ENCODE results near the gene PRSS33.

The PRSS33 gene

GRCh38 chr16:2757344-2757743 lies 30.0 kb downstream of the PRSS33 start:
- DNase-seq, result no peak

DNA sequence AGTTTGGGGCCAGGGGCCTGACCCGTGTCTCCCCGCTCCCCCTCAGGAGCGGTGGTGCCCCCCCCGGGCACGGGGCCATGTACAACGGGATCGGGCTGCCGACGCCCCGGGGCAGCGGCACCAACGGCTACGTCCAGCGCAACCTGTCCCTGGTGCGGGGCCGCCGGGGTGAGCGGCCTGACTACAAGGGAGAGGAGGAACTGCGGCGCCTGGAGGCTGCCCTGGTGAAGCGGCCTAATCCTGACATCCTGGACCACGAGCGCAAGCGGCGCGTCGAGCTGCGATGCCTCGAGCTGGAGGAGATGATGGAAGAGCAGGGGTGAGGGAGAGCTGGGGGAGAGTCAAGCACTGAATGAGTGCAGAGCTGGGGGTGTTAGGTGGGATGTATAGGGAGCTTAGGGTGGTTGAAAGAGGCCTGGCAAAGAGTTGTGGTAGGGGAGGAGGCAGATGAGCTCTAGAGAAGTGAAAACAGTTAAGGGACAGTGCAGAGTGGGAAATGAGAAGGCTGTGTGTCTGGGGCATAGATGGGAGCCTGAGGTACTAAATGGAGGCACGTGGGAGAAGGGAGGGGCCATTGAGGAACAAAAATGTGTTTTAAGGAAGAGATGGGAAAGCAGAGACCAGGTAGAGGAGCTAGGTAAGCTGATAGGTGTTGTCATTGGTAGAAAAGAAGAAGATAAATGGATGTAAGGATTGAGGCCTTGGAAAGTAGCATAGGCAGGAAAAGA lies 30.9 kb downstream of the PRSS33 start:
- no peak for DNase-seq

- DNase-seq, result no peak
These were observed 32.2 kb downstream of the PRSS33 start for GRCh38 chr16:2755158-2755557.

DNA sequence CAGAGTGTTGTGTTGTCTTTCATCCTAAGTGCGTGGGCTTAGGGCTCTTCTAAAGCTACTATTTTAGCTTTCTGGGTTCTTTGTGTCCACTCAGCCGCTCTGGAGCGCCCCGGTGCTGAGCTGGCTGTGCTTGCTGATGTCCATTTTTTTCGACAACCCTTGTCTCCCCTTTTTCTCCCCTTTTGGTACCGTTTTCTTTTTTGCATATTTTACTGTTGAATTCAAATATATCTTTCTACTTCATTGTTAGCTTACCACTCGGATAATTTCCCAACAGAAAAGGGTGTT lies 33.7 kb downstream of the PRSS33 start:
- no peak for DNase-seq

GRCh38 chr16:2752850-2753732 lies 34.3 kb downstream of the PRSS33 start:
- DNase-seq, result peak; percentile 87

GRCh38 chr16:2752035-2752849 lies 35.1 kb downstream of the PRSS33 start, which contains the start of gene SRRM2:
Gene SRRM2, plus strand, starts transcription at chr16:2752638. Its CDS starts 3,727 bp downstream, at chr16:2756365.
- peak; percentile 96 for DNase-seq

DNA sequence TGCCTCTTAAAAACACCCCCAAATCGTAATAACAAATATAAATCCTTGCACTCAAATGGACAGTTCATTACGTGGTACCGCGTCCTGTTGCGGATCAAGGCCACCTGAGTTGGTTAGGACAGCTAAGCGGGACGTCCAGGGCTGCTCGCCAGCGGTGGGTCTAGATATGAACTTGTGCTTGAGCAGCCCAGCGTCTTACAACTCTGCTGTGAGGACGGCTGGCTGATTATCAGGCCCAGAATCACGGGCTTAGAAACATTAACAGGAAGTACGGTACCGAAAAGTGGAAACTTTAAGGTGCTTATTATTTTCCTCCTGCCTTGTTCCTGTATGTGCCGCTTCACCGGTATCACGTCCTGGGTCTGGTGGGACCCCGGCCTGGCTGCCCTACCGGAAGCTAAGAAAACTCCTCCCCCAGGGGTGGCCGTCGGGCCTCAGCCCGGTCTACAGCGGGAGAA lies 35.8 kb downstream of the PRSS33 start:
- DNase-seq, result no peak

GRCh38 chr16:2749936-2750335 lies 37.4 kb downstream of the PRSS33 start:
- no peak for DNase-seq

GRCh38 chr16:2749476-2749875 lies 37.9 kb downstream of the PRSS33 start:
- no peak for DNase-seq

- DNase-seq, result no peak
These were observed 38.5 kb downstream of the PRSS33 start for GRCh38 chr16:2748757-2749455.

DNA sequence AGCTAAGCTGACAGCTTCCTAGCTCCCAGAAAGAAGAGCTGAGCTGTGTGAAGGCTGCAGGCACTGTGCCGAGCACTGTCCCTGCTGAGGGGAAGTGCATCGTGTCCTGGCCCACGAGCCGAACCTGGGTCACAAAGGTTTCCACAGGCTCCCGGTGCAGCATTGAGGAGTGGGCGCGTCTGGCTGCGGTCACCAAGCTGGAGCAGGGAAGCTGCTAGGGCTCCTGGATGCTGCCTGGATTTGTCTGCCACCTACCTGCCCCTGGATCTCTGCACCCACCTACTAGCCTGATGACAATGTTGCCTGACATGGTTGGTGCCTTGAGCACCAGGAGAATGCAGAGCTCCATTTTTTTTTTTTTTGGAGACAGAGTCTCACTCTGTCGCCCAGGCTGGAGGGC lies 41.4 kb downstream of the PRSS33 start:
- DNase-seq, result no peak

DNA sequence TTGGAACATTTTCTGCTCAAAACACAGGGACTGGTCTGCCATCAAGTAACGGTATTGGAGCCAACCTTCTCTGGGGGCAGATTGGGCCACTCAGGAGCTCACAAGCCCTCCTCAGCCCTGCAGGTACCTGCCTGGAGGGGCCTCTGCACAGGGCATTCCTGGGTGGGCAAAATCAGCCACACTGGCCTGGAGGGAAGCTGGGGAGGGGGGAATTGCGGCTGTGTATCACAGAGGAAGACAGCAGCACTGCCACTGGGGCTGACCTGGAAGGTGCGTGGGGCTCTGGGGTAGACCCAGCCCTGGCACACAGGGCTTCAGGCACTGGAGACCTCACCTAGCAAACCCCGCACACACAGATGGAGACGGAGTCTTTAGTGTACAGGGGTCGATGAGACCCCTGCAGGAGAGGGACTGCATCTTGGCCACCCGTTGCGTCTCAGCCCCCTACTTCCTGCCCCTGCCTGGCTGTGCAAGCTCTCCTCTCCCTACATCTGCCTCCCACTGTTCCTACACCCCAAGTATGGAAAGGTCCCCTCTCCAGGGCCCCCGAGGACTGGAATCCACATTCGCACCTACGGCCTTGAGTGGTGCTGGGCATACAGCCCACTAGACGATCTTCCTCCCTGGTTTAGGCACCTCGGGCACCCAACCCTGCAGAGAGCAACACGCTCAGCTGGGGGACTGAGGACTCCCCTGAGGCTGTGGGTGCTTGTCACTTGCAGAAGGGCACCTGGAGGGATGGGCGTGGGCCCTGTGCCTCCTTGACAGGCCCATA lies 42.1 kb downstream of the PRSS33 start:
- no peak for DNase-seq

DNA sequence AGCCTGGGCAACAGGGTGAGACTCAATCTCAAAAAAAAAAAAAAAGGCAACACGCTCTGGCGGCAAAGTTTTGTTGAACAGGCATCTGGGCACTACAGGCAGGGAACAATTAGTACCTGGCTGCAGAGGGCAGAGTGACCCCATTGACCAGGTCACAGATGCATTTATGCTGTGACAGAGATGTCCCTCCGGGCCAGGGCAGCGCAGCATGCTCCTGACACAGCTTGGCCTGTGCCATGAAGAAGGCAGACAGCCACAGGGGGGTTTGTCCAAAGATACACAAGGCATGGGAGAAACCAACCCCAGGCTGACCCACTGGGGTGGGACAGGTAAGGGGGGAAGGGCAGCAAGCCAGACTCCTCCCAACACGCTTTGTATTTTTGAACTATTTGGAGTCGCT lies 42.6 kb downstream of the PRSS33 start:
- no peak for DNase-seq

DNA sequence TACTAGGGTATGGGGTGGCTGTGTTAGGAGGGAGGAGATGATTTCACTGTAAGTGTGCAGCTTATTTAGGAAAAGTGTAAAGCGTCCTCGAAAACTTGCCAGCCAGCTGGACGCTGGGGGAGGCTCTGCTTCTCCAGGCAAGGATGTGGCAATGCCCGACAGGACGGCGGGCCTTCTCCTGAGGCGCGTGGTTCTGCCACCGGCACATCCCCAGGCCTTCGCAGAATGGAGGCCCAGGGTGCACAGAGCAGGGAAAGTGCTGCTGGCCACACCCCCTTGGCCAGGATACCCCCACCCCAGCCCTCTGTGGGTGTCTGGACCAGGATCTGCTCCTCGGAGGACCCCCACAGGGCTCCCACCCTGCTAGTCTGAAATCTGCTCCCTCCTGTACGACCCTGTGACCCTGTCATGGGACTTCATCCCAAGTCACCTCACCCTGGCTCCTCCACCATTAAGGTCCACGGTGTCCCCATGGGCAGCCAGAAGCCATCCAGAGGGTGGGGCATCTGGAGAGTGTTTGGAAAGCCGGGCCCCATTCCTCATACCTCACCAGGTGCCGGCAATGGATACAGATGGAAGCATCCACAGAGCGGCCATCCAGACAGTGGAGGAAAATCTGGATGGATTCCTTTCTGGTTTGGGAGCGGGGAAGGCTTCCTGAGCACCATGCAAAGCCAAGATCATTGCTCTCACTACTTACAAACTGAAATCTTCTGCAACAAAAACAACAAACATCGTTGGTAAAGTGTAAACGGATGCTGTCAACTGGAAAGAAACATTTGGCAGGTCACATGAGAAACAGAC lies 44.2 kb downstream of the PRSS33 start:
- no peak for DNase-seq

GRCh38 chr16:2742323-2743006 lies 44.9 kb downstream of the PRSS33 start:
- DNase-seq, result no peak

DNA sequence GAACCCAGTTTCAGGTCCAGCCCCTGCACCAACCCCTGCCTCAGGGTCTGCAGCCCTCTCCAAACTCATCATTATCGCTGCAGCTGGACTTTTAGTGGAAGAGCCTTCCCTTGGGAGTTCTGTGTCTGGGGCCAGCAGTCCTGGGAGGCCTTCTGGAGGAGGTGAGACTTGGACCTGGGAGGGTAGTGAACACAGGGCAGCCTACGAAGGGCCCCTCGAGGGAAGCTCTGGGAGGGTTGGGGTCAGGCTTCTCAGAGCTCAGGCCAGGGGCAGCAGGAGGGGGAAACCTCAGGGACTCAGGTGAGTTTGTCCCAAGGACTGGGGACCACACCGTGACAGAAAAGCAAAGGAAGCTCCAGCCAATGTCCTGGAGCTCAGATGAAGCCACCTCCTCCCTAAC lies 46.2 kb downstream of the PRSS33 start:
- DNase-seq, result no peak

- no peak for DNase-seq
These were observed 46.9 kb downstream of the PRSS33 start for GRCh38 chr16:2740476-2740875.

GRCh38 chr16:2739625-2740430 lies 47.5 kb downstream of the PRSS33 start:
- no peak for DNase-seq

- DNase-seq, result no peak
These were observed 48.7 kb downstream of the PRSS33 start for GRCh38 chr16:2738615-2739014.
